Measurements from ENCODE around the gene FBXW11.

DNA sequence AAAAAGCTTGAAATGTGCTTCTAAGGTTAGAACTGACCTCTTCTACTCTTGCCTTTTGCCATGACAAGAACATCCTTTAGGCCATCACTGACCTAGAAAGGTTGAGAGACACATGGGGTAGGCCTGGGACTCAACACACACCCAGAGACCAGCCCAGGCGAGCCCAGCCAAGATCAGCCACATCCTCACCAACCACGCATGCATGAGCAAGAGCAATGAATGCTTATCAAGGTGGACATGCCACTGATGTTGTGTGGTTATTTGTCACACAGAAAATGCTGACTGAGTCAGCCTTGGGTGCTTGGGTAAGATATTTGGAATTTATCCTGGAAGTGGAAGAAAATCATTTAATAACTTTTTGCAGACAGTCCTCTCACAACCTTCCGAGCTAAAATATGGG lies 181.4 kb downstream of the FBXW11 start:
- TF ChIP-seq, protein P1, sequence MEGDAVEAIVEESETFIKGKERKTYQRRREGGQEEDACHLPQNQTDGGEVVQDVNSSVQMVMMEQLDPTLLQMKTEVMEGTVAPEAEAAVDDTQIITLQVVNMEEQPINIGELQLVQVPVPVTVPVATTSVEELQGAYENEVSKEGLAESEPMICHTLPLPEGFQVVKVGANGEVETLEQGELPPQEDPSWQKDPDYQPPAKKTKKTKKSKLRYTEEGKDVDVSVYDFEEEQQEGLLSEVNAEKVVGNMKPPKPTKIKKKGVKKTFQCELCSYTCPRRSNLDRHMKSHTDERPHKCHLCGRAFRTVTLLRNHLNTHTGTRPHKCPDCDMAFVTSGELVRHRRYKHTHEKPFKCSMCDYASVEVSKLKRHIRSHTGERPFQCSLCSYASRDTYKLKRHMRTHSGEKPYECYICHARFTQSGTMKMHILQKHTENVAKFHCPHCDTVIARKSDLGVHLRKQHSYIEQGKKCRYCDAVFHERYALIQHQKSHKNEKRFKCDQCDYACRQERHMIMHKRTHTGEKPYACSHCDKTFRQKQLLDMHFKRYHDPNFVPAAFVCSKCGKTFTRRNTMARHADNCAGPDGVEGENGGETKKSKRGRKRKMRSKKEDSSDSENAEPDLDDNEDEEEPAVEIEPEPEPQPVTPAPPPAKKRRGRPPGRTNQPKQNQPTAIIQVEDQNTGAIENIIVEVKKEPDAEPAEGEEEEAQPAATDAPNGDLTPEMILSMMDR (IDR thresholded peaks at IDR 0.05; ENCODE audit: insufficient read depth, low read depth, low read length) = no peak
- no peak for TF ChIP-seq EZH2 (IDR thresholded peaks at IDR 0.05; ENCODE audit: insufficient read depth, low read length)

All from astrocyte (in vitro differentiated cells and primary cell).